WI38 (cell line): Measurements from ENCODE around the gene PARD3.

ENCODE experiments used
- H3K4me3 ChIP-seq: 2 replicates; pipeline ENCODE4 v1.5.1; 2011; ENCODE audit warnings: low read depth, mild to moderate bottlenecking, control low read depth, low read length
- TF ChIP-seq, protein P1 (sequence below): IDR thresholded peaks from 2 replicates; pipeline ENCODE4 v1.5.1; 2012; ENCODE audit warnings: low read depth, mild to moderate bottlenecking, control low read depth, low read length

The PARD3 gene

DNA sequence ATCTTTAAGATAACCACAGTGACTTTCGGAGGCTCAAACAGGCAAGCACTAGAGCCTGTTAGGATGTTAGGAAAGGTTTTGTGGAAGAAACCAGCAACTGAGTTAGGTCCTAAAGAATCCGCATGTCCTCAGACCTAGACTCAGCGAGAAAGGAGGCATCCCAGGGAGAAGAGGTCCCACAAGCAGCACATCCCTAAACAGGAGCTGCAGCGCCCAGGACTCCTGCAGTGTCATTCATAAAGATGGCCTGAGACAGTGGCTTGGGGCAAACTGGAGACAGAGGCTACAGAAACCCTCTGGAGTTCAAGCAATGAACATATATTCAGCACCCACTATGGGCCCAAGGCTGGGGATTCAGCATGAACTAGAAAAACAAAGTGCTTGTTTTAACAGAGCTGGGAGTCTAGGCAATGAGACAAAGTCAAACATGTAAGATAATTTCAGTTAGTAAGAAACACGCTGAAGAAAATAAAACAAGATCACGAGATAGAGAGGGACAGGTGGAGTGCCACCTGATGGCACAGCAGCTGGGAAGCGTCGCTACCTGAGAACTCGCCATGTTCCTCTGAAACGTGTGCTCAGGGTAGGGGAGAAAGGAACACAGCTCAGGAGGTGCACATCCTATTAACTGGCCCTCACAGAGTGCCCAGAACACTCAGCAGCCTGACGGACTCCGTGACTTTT lies 48.1 kb downstream of the PARD3 start:
- H3K4me3 ChIP-seq = no peak overlapping the region
- TF ChIP-seq, protein P1, sequence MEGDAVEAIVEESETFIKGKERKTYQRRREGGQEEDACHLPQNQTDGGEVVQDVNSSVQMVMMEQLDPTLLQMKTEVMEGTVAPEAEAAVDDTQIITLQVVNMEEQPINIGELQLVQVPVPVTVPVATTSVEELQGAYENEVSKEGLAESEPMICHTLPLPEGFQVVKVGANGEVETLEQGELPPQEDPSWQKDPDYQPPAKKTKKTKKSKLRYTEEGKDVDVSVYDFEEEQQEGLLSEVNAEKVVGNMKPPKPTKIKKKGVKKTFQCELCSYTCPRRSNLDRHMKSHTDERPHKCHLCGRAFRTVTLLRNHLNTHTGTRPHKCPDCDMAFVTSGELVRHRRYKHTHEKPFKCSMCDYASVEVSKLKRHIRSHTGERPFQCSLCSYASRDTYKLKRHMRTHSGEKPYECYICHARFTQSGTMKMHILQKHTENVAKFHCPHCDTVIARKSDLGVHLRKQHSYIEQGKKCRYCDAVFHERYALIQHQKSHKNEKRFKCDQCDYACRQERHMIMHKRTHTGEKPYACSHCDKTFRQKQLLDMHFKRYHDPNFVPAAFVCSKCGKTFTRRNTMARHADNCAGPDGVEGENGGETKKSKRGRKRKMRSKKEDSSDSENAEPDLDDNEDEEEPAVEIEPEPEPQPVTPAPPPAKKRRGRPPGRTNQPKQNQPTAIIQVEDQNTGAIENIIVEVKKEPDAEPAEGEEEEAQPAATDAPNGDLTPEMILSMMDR = no peak

GRCh38 chr10:34766266-34766600 lies 48.9 kb downstream of the PARD3 start:
- TF ChIP-seq, protein P1 = no peak
- H3K4me3 ChIP-seq = no peak overlapping the region

- H3K4me3 ChIP-seq = no peak overlapping the region
- TF ChIP-seq, protein P1 = no peak
Measured at GRCh38 chr10:34764472-34764946, 50.6 kb downstream of the PARD3 start.

- H3K4me3 ChIP-seq = no peak overlapping the region
- TF ChIP-seq, protein P1 = no peak
Measured at GRCh38 chr10:34762603-34763299, 52.3 kb downstream of the PARD3 start.

DNA sequence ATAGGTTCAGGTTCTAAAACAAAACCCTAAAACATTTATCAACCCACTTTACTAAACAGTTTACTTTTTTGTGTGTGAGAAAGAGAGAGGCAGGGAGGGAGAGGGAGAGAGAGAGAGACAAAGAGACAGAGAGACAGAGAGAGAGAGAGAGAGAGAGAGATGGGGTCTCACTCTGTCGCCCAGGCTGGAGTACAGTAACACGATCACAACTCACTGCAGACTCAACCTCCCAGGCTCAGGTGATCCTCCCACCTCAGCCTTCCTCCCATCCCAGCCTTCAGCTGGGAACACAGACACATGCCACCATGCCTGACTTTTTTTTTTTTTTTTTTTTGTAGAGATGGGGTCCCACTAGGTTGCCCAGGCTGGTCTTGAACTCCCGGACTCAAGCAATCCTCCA lies 52.9 kb downstream of the PARD3 start:
- TF ChIP-seq, protein P1 = no peak
- no peak overlapping the region for H3K4me3 ChIP-seq

GRCh38 chr10:34761453-34761852 lies 53.6 kb downstream of the PARD3 start:
- TF ChIP-seq, protein P1 = no peak
- no peak overlapping the region for H3K4me3 ChIP-seq

GRCh38 chr10:34760606-34761005 lies 54.5 kb downstream of the PARD3 start:
- H3K4me3 ChIP-seq = no peak overlapping the region
- TF ChIP-seq, protein P1 = no peak
